Stimulated activated CD8-positive, alpha-beta memory T cell treated with anti-CD3 and anti-CD28 coated beads, Interleukin-15, amount 100 ng/mL, for 48 hours (primary cell): Measurements from ENCODE around the gene IMPACT.

Experiments used
- DNase-seq, 2 donors: peaks; one replicate each; pipeline ENCODE4 v3.0.0-alpha.2; 2020; ENCODE audit warnings: low read depth in 2 of 2

IMPACT gene

GRCh38 chr18:24421831-24422230 lies 4.6 kb upstream of the IMPACT start:
- no peak for DNase-seq

- DNase-seq: no peak
Measured at GRCh38 chr18:24426073-24426397, 435 bp upstream of the IMPACT start.

- no peak for DNase-seq
Measured at GRCh38 chr18:24427484-24427883, 1.0 kb downstream of the IMPACT start.

- no peak for DNase-seq
Measured at GRCh38 chr18:24428709-24429108, 2.2 kb downstream of the IMPACT start.

- no peak for DNase-seq
Measured at GRCh38 chr18:24429188-24429587, 2.7 kb downstream of the IMPACT start.

GRCh38 chr18:24432618-24433017 lies 6.1 kb downstream of the IMPACT start:
- DNase-seq: no peak

- no peak for DNase-seq
Measured at GRCh38 chr18:24436939-24437338, 10.5 kb downstream of the IMPACT start.

- DNase-seq: no peak
Measured at GRCh38 chr18:24443870-24444269, 17.4 kb downstream of the IMPACT start.

GRCh38 chr18:24446453-24446852 lies 20.0 kb downstream of the IMPACT start:
- DNase-seq: no peak

- no peak for DNase-seq
Measured at GRCh38 chr18:24446953-24447538, 20.6 kb downstream of the IMPACT start.

GRCh38 chr18:24447961-24448360 lies 21.5 kb downstream of the IMPACT start:
- DNase-seq: no peak

GRCh38 chr18:24456549-24456948 lies 30.1 kb downstream of the IMPACT start:
- no peak for DNase-seq

GRCh38 chr18:24459772-24460171 lies 33.3 kb downstream of the IMPACT start:
- DNase-seq: no peak

GRCh38 chr18:24460388-24460787 lies 33.9 kb downstream of the IMPACT start, which contains the start of gene HRH4:
Gene HRH4 (plus strand): TSS chr18:24460637. CDS start chr18:24460729, 92 bp downstream.
- no peak for DNase-seq

- DNase-seq: no peak
Measured at GRCh38 chr18:24461996-24462395, 35.5 kb downstream of the IMPACT start.

- no peak for DNase-seq
Measured at GRCh38 chr18:24462838-24463775, 36.6 kb downstream of the IMPACT start.

- no peak for DNase-seq
Measured at GRCh38 chr18:24465486-24465885, 39.0 kb downstream of the IMPACT start.

- DNase-seq: no peak
Measured at GRCh38 chr18:24466771-24467170, 40.3 kb downstream of the IMPACT start.

- no peak for DNase-seq
Measured at GRCh38 chr18:24470022-24470618, 43.6 kb downstream of the IMPACT start.

GRCh38 chr18:24470805-24471204 lies 44.3 kb downstream of the IMPACT start:
- DNase-seq: no peak

- no peak for DNase-seq
Measured at GRCh38 chr18:24472591-24472990, 46.1 kb downstream of the IMPACT start.

- no peak for DNase-seq
Measured at GRCh38 chr18:24474406-24474805, 47.9 kb downstream of the IMPACT start.
